GM10266 (cell line): ENCODE results near the gene SIGLEC10.
"Not testable (repeated sequence)": the region's sequence is repeated elsewhere in the genome, so short reads cannot be mapped to it uniquely, and the experiment has no call there.

Experiments used
- DNase-seq: peaks from one replicate; pipeline ENCODE4 v3.0.0; 2012; ENCODE audit errors: extremely low spot score
- TF ChIP-seq, protein P1 (sequence below): IDR thresholded peaks from 2 replicates; pipeline ENCODE4 v1.5.1; 2012; ENCODE audit warnings: mild to moderate bottlenecking, low read depth; ENCODE audit not compliant: control insufficient read depth, insufficient read depth; ENCODE audit errors: missing control alignments

SIGLEC10 gene

DNA sequence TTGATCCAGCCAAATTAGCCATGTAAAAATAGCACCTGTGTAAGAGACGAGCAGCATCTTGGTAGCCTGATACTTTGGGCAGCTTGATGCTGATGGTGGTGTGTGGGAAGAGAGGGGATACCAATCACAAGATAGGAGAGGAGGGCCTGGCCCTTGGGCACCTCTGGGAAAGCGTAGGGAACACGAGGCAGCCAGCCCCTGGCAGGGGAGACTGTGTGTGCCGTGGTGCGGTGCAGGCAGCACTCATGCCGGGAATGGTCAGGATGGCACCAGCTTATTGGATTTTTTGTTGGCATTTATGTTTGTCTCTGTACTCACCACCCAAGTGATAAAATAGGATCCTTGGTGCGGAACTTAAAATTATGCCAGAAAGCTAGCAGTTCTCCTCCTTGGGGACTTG, 30.6 kb upstream of the SIGLEC10 start:
- DNase-seq: no peak
- TF ChIP-seq, protein P1, sequence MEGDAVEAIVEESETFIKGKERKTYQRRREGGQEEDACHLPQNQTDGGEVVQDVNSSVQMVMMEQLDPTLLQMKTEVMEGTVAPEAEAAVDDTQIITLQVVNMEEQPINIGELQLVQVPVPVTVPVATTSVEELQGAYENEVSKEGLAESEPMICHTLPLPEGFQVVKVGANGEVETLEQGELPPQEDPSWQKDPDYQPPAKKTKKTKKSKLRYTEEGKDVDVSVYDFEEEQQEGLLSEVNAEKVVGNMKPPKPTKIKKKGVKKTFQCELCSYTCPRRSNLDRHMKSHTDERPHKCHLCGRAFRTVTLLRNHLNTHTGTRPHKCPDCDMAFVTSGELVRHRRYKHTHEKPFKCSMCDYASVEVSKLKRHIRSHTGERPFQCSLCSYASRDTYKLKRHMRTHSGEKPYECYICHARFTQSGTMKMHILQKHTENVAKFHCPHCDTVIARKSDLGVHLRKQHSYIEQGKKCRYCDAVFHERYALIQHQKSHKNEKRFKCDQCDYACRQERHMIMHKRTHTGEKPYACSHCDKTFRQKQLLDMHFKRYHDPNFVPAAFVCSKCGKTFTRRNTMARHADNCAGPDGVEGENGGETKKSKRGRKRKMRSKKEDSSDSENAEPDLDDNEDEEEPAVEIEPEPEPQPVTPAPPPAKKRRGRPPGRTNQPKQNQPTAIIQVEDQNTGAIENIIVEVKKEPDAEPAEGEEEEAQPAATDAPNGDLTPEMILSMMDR: no peak

- not testable (repeated sequence) for DNase-seq
These were observed 30.1 kb upstream of the SIGLEC10 start for GRCh38 chr19:51447510-51447909.

DNA sequence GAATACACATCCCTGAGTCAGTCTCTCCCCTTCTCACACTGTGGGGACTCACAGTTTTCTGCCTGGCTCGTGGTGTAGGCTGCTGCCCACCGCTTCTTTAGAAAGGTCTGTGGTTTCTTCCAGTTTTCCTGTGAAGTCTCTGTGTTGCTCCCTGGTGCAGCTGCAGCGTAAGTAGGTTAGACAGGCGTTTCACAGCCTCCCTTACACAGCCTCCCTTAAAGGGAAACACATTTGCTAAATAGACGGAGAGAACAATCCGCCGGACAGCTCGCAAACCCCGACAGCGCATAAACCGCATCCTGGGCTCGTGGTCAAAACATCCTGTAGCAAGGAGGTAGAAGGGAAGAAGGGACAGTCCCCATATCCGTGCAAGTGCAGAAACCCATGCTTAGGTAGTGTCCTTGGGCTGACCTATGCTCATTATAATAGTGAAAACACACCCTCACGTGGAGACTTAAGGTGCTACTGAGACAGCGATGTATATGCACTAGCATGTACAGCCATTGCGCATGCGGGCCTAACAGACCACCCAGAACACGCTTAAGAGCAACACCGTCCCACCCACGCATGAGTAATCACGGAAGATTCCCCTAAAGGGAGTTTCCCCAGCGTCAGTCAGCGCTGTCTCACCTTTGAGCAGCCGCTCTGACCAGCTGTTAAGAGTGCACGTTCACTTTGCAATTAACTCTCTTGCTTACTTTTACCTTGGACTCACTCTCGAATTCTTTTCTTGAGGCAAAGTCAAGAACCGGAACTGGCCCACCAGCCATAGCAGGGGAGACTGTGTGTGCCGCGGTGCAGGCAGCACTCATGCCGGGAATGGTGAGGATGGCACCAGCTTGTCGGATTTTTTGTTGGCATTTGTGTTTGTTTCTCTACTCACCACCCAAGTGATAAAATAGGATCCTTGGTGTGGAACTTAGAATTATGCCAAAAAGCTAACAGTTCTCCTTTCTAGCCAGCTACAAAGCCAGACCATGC, 24.3 kb upstream of the SIGLEC10 start:
- TF ChIP-seq, protein P1: no peak
- DNase-seq: peak; percentile 63

GRCh38 chr19:51440846-51441409, 23.5 kb upstream of the SIGLEC10 start:
- DNase-seq: no peak
- TF ChIP-seq, protein P1: no peak

- no peak for DNase-seq
- TF ChIP-seq, protein P1: no peak
These were observed 22.6 kb upstream of the SIGLEC10 start for GRCh38 chr19:51440052-51440451.

GRCh38 chr19:51439021-51439465, 21.6 kb upstream of the SIGLEC10 start:
- TF ChIP-seq, protein P1: peak; percentile 73
- peak; percentile 52 for DNase-seq

DNA sequence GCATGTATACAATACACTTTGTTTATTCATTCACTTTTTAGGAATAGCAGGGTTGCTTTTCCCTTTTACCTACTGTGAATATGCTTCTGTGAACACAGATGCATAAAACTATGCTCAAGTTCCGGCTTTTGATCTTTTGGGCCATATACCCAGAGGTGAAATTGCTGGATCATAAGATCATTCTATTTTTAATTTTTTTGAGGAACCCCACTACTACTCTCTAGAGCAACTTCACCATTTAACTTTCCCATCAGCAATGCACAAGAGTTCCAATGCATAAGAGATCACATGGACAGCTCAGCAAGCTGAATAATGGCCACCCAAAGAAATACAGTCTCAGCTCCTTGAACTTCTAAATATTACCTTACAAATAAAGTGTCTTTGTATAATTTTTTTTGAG, 17.0 kb upstream of the SIGLEC10 start:
- TF ChIP-seq, protein P1: no peak
- DNase-seq: no peak
